Activated B cell treated with CpG ODN at 0.5 μM for 24 hours (primary cell): ENCODE data around the gene NMNAT3. TPM values are rescaled to one million over a fixed set of nuclear protein-coding genes. Genes with fewer than 3 reads are reported as not detected.

ENCODE experiments used
- ATAC-seq: fragments of 200-7000 bp; cut with Tn5 transposase; one replicate; pipeline ENCODE4 v1.10.0; 2021; ENCODE audit warnings: low read depth, mild to moderate bottlenecking, moderate library complexity
- CTCF ChIA-PET: fragments of 350-600 bp; sonication (Branson Sonifier 250); formaldehyde crosslinking; loops from one replicate; lab custom pipeline; 2021; ENCODE audit warnings: antibody characterized with exemption; lab: Charles Lee
- POLR2A ChIA-PET: fragments of 350-600 bp; sonication (Branson Sonifier 250); formaldehyde crosslinking; loops from one replicate; lab custom pipeline; 2021; ENCODE audit warnings: antibody characterized with exemption; lab: Charles Lee
- DNase-seq: peaks from one replicate; pipeline ENCODE4 v3.0.0; 2022
- H3K27ac Mint-ChIP-seq: one replicate; pipeline ENCODE4 v1.8.0; 2020; ENCODE audit warnings: mixed read lengths
- H3K27me3 Mint-ChIP-seq: one replicate; pipeline ENCODE4 v1.8.0; 2021; ENCODE audit warnings: mixed read lengths
- H3K36me3 Mint-ChIP-seq: one replicate; pipeline ENCODE4 v1.8.0; 2021; ENCODE audit warnings: low read depth, mixed read lengths
- H3K4me1 Mint-ChIP-seq: one replicate; pipeline ENCODE4 v1.8.0; 2021; ENCODE audit warnings: mixed read lengths
- H3K4me3 Mint-ChIP-seq: one replicate; pipeline ENCODE4 v1.8.0; 2020; ENCODE audit warnings: mild to moderate bottlenecking, mixed read lengths
- H3K9me3 Mint-ChIP-seq: one replicate; pipeline ENCODE4 v1.8.0; 2020; ENCODE audit warnings: mixed read lengths
- CTCF ChIP-seq: fragments of 200-600 bp; IDR thresholded peaks from one replicate; pipeline ENCODE4 v1.8.0; 2022; ENCODE audit warnings: antibody characterized with exemption, mild to moderate bottlenecking
- intact Hi-C: fragments of 100-400 bp; cut with micrococcal nuclease; formaldehyde crosslinking; loops from one replicate; pipeline ENCODE4 v1.15.1; 2024
- total RNA-seq: library from RNA; stranded (reverse); gene quantifications from 2 replicates; pipeline ENCODE4 v1.2.3, GENCODE V29; 2022

NMNAT3 gene
- total RNA-seq, 1 donor from 2014 or later, result 1.1 TPM

- ATAC-seq (no peak), DNase-seq (no peak)
- ChIA-PET POLR2A (no interaction called here), CTCF (no interaction called here)
- Mint-ChIP-seq H3K36me3 (no peaks in the 10 kb centered on the region), H3K4me1 (no peaks in the 10 kb centered on the region), H3K9me3 (no peaks in the 10 kb centered on the region), H3K27me3 (no peaks in the 10 kb centered on the region), H3K4me3 (no peak overlapping the region), H3K27ac (no peak overlapping the region)
- intact Hi-C loops, result no loop called here
- no peak for TF ChIP-seq CTCF
These were observed 99.9 kb downstream of the NMNAT3 start for GRCh38 chr3:139577909-139578308.

GRCh38 chr3:139577346-139577745 lies 100.4 kb downstream of the NMNAT3 start:
- no peaks in the 10 kb centered on the region for H3K9me3 Mint-ChIP-seq
- no peaks in the 10 kb centered on the region for H3K4me1 Mint-ChIP-seq
- POLR2A ChIA-PET, result no interaction called here
- no peaks in the 10 kb centered on the region for H3K27me3 Mint-ChIP-seq
- ATAC-seq (no peak), DNase-seq (no peak)
- H3K36me3 Mint-ChIP-seq, result no peaks in the 10 kb centered on the region
- H3K27ac Mint-ChIP-seq, result no peak overlapping the region
- intact Hi-C loops, result no loop called here
- TF ChIP-seq CTCF, result no peak
- H3K4me3 Mint-ChIP-seq, result no peak overlapping the region
- CTCF ChIA-PET, result no interaction called here

GRCh38 chr3:139574026-139574947 lies 103.5 kb downstream of the NMNAT3 start:
- TF ChIP-seq CTCF, result no peak
- CTCF ChIA-PET, result no interaction called here
- H3K36me3 Mint-ChIP-seq, result no peaks in the 10 kb centered on the region
- DNase-seq, result no peak
- no peaks in the 10 kb centered on the region for H3K27me3 Mint-ChIP-seq
- no peak overlapping the region for H3K27ac Mint-ChIP-seq
- no peaks in the 10 kb centered on the region for H3K4me1 Mint-ChIP-seq
- POLR2A ChIA-PET, result no interaction called here
- ATAC-seq, result no peak
- H3K9me3 Mint-ChIP-seq, result no peaks in the 10 kb centered on the region
- intact Hi-C loops, result no loop called here
- H3K4me3 Mint-ChIP-seq, result no peak overlapping the region

- intact Hi-C loops, result no loop called here
- Mint-ChIP-seq H3K4me1 (no peaks in the 10 kb centered on the region), H3K27ac (no peak overlapping the region), H3K9me3 (no peaks in the 10 kb centered on the region), H3K27me3 (no peaks in the 10 kb centered on the region), H3K4me3 (no peak overlapping the region), H3K36me3 (no peaks in the 10 kb centered on the region)
- no peak for TF ChIP-seq CTCF
- DNase-seq, result no peak
- ChIA-PET POLR2A (no interaction called here), CTCF (no interaction called here)
- no peak for ATAC-seq
These were observed 104.7 kb downstream of the NMNAT3 start for GRCh38 chr3:139572847-139573672.

- POLR2A ChIA-PET, result no interaction called here
- Mint-ChIP-seq H3K36me3 (no peaks in the 10 kb centered on the region), H3K4me3 (no peak overlapping the region), H3K27me3 (no peaks in the 10 kb centered on the region), H3K4me1 (no peaks in the 10 kb centered on the region), H3K9me3 (no peaks in the 10 kb centered on the region), H3K27ac (no peak overlapping the region)
- no peak for ATAC-seq
- intact Hi-C loops, result no loop called here
- CTCF ChIA-PET, result no interaction called here
- TF ChIP-seq CTCF, result no peak
- DNase-seq, result no peak
These were observed 106.1 kb downstream of the NMNAT3 start for GRCh38 chr3:139571711-139572110.
